ENCODE data around the gene CHPF.

The CHPF gene

GRCh38 chr2:219512524-219513216 lies 30.9 kb downstream of the CHPF start:
- DNase-seq (ENCODE audit: low spot score) = no peak

- DNase-seq (ENCODE audit: low spot score) = no peak
Observed at GRCh38 chr2:219511547-219512325, 31.9 kb downstream of the CHPF start.

- no peak for DNase-seq (ENCODE audit: low spot score)
Observed at GRCh38 chr2:219510512-219511135, 33.0 kb downstream of the CHPF start.

DNA sequence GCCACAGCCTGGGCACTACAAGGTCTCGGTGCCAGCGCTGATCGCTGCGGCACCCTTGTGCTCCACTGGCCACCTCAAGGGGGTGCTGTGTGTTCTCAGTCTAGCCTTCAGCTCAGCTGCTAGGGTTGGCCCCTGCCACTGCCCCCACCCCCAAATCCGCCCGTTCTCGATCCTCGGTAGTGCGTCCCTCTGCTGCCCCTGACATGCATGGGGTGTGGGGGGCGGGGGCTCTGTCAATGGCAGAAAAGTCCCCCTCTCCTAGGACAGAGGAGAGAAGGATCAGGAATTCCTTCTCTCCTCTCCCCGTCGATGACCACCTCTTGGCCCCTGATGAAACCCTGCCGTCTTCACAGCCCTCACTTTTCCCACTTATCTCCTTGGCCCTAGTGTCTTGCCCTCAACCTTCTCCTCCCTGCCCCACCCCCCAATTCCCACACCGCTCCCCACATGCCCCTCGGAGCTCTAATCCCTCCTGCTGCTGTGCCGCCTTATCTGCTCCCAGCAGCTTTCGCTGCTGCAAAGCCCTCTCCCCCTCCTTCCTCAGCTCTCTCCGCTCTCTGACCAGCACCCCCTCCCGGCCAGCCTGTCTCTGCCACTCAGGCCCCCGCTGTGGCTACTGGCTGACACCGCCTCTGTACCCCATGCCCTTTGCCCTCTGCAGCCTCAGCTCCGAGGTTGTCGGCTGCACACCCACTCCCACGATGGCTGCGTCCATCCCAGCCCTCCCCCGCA lies 33.7 kb downstream of the CHPF start:
- DNase-seq (ENCODE audit: low spot score) = peak; percentile 34

- DNase-seq (ENCODE audit: low spot score) = no peak
Observed at GRCh38 chr2:219508971-219509779, 34.4 kb downstream of the CHPF start.

- DNase-seq (ENCODE audit: low spot score) = no peak
Observed at GRCh38 chr2:219508444-219508734, 35.2 kb downstream of the CHPF start.

- DNase-seq (ENCODE audit: low spot score) = no peak
Observed at GRCh38 chr2:219507581-219508443, 35.8 kb downstream of the CHPF start.

GRCh38 chr2:219506802-219507526 lies 36.6 kb downstream of the CHPF start:
- no peak for DNase-seq (ENCODE audit: low spot score)

GRCh38 chr2:219506153-219506801 lies 37.3 kb downstream of the CHPF start:
- DNase-seq (ENCODE audit: low spot score) = no peak

- no peak for DNase-seq (ENCODE audit: low spot score)
Observed at GRCh38 chr2:219505585-219505984, 38.0 kb downstream of the CHPF start.

GRCh38 chr2:219502618-219503017 lies 41.0 kb downstream of the CHPF start:
- no peak for DNase-seq (ENCODE audit: low spot score)

DNA sequence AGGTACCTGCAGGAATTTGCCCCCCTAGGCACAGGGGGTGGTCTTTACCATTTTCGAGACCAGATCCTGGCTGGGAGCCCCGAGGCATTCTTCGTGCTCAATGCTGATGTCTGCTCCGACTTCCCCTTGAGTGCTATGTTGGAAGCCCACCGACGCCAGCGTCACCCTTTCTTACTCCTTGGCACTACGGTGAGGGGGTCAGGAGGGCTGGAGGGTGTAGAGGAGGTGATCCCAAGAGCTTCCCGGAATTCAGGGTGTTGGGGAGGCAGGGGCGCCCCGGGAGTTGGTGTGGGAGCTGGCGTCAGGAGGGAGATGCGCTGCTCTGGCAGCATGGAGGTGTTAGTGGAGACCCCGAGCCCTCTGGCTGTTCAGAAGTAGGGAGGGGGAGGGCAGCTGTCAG lies 41.8 kb downstream of the CHPF start:
- no peak for DNase-seq (ENCODE audit: low spot score)

- no peak for DNase-seq (ENCODE audit: low spot score)
Observed at GRCh38 chr2:219500135-219500534, 43.5 kb downstream of the CHPF start.

- DNase-seq (ENCODE audit: low spot score) = no peak
Observed at GRCh38 chr2:219499555-219499954, 44.1 kb downstream of the CHPF start.

GRCh38 chr2:219499058-219499307 lies 44.6 kb downstream of the CHPF start:
- DNase-seq (ENCODE audit: low spot score) = no peak

DNA sequence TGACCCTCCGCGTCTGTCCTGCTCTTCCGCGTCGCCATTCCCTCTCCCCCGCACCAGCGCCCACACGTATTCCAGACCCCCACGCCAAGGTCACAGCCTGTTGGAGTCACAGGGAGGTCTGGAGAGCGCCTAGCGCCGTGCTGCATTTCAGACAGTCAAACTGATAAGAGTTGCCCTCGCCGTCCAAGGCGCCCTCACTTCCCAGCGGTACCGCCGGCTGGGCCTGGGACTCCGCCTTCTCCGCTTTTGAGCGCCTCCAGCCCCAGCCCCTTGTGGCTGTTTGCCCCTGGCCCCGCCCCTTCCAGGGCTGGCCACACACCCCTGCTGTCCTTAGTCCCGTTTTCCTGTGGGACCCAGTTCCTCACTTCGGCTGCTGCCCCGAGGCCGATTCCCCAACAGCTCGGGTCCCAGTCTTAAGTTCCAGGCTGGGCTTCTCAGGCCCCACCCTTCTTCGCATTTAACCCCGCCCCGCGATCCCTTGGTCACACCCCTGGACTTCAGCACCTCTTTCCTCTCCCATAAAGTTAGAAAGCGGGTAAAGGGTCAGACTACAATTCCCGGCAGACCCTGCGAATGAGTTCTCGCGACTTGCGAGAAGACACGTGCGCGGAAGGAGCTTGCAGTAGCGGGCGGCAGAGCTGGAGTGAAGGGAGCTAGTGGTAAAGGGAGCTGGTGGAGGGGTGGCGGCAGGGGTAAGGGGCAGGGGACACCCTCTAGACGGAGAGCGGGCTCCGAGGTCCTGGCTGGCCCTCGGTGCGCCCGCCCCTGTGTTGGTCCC lies 45.1 kb downstream of the CHPF start, which contains the start of gene GMPPA:
Gene GMPPA (plus strand): TSS at position 612 of the 778 bp plus-strand sequence. CDS start 1,085 bp downstream, outside the sequence.
- DNase-seq (ENCODE audit: low spot score) = peak; percentile 97

DNA sequence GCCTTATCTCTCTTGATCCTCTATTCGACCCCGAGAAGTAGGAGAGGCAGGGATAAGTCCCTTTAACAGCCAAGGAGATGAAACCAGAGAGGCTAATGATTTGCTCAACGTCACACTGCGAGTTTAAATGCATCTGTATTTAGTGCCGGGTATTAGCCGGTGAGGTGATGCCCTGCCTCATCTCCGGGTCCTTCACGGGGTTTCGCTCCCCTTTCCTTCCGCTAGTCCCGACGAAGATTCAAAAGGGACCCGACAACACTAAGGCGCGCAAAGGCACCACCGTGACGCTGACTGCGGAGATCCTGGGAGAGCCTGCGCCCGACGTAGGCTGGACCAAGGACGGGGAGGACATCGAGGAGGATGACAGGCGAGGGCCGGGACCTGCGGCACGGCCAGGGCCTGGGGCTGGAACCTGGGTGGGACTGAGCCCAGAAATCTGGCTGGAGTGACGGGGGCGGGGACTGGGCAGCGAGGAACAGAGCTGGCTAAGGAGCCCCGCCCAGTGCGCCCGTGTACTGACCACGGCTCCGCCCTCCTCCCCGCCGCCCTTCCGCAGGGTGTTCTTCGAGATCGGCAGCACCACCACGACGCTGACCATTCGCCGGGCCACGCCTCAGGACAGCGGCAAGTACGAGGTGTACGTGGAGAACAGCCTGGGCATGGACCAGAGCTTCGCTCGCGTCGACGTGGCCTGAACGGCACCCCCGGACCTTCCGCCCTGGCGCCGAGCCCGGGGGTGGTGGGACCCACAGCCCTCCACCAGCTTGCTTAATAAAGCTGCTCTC lies 45.9 kb downstream of the CHPF start:
- DNase-seq (ENCODE audit: low spot score) = peak; percentile 22

DNA sequence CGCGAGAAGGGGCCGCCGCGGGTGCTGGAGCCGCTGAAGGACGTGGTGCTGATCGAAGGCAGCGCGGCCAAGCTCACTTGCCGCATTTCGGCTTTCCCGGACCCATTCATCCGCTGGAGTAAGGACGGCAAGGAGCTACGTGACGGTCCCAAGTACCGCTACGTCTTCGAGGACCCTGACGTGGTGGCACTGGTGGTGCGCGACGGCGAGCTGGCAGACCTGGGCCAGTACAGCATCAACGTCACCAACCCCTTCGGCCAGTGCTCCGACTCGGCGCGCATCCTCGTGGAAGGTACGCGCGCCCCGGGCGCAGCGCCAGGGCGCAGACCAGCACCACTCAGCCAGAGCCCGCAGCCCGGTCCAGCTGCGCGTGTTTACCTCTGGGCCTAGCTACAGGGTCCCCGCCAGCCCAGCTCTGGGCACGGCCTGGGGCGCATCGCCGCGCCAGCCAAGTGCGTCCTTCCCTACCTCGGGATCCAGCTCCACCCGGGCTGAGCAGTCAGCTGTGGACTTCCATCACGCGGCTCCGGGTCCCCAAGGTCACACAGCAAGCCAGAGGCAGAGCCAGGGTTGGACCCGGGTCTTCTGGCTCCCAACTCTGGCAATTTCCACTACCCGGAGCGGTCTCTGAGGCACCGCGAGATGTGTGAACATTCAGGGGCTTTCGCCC lies 46.6 kb downstream of the CHPF start:
- DNase-seq (ENCODE audit: low spot score) = no peak
